KMS-11 (cell line): ENCODE data around the gene COLEC12.

ENCODE experiments used
- H2AFZ ChIP-seq: fragments of 200-600 bp; sonication (generic); 2 replicates; pipeline ENCODE4 v1.6.1; 2016; ENCODE audit warnings: antibody characterized with exemption, mixed run types, low read depth
- H3K27ac ChIP-seq: fragments of 200-600 bp; sonication (generic); 2 replicates; pipeline ENCODE4 v1.6.1; 2016; ENCODE audit warnings: mild to moderate bottlenecking, mixed run types
- H3K27me3 ChIP-seq: fragments of 200-600 bp; sonication (generic); 2 replicates; pipeline ENCODE4 v1.6.1; 2017; ENCODE audit warnings: mild to moderate bottlenecking, low read depth, mixed run types, moderate library complexity; ENCODE audit not compliant: insufficient read depth
- H3K36me3 ChIP-seq: fragments of 200-600 bp; sonication (generic); 2 replicates; pipeline ENCODE4 v1.6.1; 2017; ENCODE audit warnings: mild to moderate bottlenecking, mixed run types; ENCODE audit not compliant: insufficient read depth
- H3K4me1 ChIP-seq: fragments of 200-600 bp; sonication (generic); 2 replicates; pipeline ENCODE4 v1.6.1; 2016; ENCODE audit warnings: mild to moderate bottlenecking, low read depth, mixed run types; ENCODE audit not compliant: poor library complexity, severe bottlenecking
- H3K4me2 ChIP-seq: fragments of 200-600 bp; sonication (generic); 2 replicates; pipeline ENCODE4 v1.7.0; 2016; ENCODE audit warnings: mild to moderate bottlenecking, mixed run types
- H3K4me3 ChIP-seq: fragments of 200-600 bp; sonication (generic); IDR thresholded peaks from 2 replicates; pipeline ENCODE4 v1.6.1; 2017; ENCODE audit warnings: low read depth, low read length, mixed read lengths; ENCODE audit not compliant: insufficient read depth
- H3K79me2 ChIP-seq: fragments of 200-600 bp; sonication (generic); 2 replicates; pipeline ENCODE4 v1.6.1; 2016; ENCODE audit warnings: low read depth, mixed run types; ENCODE audit not compliant: insufficient read depth
- H3K9ac ChIP-seq: fragments of 200-600 bp; sonication (generic); 2 replicates; pipeline ENCODE4 v1.6.1; 2016; ENCODE audit warnings: mild to moderate bottlenecking, mixed run types
- H4K20me1 ChIP-seq: fragments of 200-600 bp; sonication (generic); 2 replicates; pipeline ENCODE4 v1.6.1; 2016; ENCODE audit warnings: mild to moderate bottlenecking, mixed run types; ENCODE audit not compliant: insufficient read depth
- CTCF ChIP-seq: fragments of 200-600 bp; sonication (generic); conservative IDR thresholded peaks from 2 replicates; pipeline ENCODE4 v1.6.1; 2017; ENCODE audit warnings: low read depth, mild to moderate bottlenecking, antibody characterized with exemption, low read length, moderate library complexity, mixed read lengths

COLEC12 gene

GRCh38 chr18:463403-463802 lies 37.1 kb downstream of the COLEC12 start:
- H3K27ac ChIP-seq, result no peak overlapping the region
- H3K79me2 ChIP-seq, result no peaks in the 10 kb centered on the region
- no peak for TF ChIP-seq CTCF
- H3K9ac ChIP-seq, result no peak overlapping the region
- H2AFZ ChIP-seq, result no peak overlapping the region
- no peaks in the 10 kb centered on the region for H3K27me3 ChIP-seq
- no peak overlapping the region for H3K4me3 ChIP-seq
- no peaks in the 10 kb centered on the region for H3K4me1 ChIP-seq
- H3K4me2 ChIP-seq, result no peak overlapping the region
- no peaks in the 10 kb centered on the region for H4K20me1 ChIP-seq
- H3K36me3 ChIP-seq, result no peaks in the 10 kb centered on the region

- Histone ChIP-seq H3K4me2 (no peak overlapping the region), H4K20me1 (no peaks in the 10 kb centered on the region)
- no peak for TF ChIP-seq CTCF
Measured at GRCh38 chr18:461762-462161, 38.7 kb downstream of the COLEC12 start.

DNA sequence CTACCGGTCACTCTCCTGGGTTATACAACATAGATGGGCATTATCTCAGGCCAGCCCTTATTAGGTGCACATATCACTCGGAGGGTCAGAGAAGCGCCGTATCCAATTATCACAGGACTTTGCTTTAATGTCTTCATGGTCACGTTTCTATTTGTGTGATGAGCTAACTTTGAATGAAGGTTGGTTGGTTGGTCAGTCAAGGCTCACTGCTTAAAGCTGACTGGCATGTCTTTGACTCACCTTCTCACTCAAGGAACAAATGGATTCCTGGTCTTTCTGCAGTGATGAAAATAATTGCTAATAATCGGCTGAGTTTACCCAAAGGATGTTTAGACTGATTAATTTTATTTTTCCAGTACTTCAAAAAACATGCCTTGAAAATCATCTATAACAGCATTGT lies 39.7 kb downstream of the COLEC12 start:
- Histone ChIP-seq H3K79me2 (no peaks in the 10 kb centered on the region), H3K4me2 (no peak overlapping the region), H3K36me3 (no peaks in the 10 kb centered on the region), H2AFZ (no peak overlapping the region), H3K27me3 (no peaks in the 10 kb centered on the region), H3K4me3 (no peak overlapping the region), H4K20me1 (no peaks in the 10 kb centered on the region), H3K27ac (no peak overlapping the region), H3K4me1 (no peaks in the 10 kb centered on the region), H3K9ac (no peak overlapping the region)
- TF ChIP-seq CTCF, result no peak

More at GRCh38 chr18:461762-462161, 38.7 kb downstream of the COLEC12 start:
- Histone ChIP-seq H2AFZ (no peak overlapping the region), H3K36me3 (no peaks in the 10 kb centered on the region), H3K4me1 (no peaks in the 10 kb centered on the region), H3K9ac (no peak overlapping the region), H3K4me3 (no peak overlapping the region), H3K27ac (no peak overlapping the region), H3K27me3 (no peaks in the 10 kb centered on the region), H3K79me2 (no peaks in the 10 kb centered on the region)

- H3K4me1 ChIP-seq, result no peaks in the 10 kb centered on the region
- H3K27ac ChIP-seq, result no peak overlapping the region
- H2AFZ ChIP-seq, result no peak overlapping the region
- no peak overlapping the region for H3K4me3 ChIP-seq
- no peak for TF ChIP-seq CTCF
- no peaks in the 10 kb centered on the region for H3K79me2 ChIP-seq
- H4K20me1 ChIP-seq, result no peaks in the 10 kb centered on the region
- no peaks in the 10 kb centered on the region for H3K27me3 ChIP-seq
- H3K4me2 ChIP-seq, result no peak overlapping the region
- H3K9ac ChIP-seq, result no peak overlapping the region
- no peaks in the 10 kb centered on the region for H3K36me3 ChIP-seq
Measured at GRCh38 chr18:459814-460593, 40.5 kb downstream of the COLEC12 start.
